Activated CD4-positive, alpha-beta T cell treated with anti-CD3 and anti-CD28 coated beads for 48 hours (primary cell): ENCODE results near the gene LIN7C.

Source experiments
- DNase-seq: peaks from one replicate; pipeline ENCODE4 v3.0.0-alpha.2; 2020

The LIN7C gene

DNA sequence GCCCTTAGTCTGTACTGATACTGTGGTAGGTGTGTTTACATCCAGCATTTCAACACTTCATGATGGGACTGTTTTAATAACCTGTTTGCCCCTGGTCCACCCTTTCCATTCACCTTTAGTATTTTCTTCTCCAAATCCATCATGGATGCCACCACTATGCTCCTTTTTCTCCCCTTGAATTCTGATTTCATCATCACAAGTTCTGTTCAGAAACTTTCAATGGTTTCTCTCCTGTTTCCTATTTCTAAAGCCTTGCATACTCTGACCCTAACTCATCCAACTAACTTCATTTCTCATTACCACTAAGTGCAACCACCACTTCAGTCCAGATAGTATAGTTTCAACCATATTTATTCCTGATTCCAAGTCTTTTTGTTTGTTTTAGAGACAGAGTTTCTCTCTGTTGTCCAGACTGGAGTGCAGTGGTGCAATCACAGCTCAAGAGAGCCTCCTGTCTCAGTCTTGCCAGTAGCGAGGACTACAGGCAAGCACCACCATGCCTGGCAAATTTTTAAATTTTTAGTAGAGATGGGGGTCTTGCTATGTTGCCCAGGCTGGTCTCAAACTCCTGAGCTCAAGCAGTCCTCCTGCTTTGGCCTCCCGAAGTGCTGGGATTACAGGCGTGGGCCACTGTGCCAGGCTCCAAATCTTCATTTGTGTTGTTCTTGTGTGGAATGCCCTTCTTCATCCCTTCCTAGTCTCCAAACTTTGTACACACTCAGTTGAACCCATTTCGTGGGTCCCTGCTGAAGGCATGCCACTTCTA lies 1.2 kb upstream of the LIN7C start:
- no peak for DNase-seq

GRCh38 chr11:27505781-27506180 lies 788 bp downstream of the LIN7C start:
- no peak for DNase-seq

- no peak for DNase-seq
Observed at GRCh38 chr11:27504205-27504604, 2.4 kb downstream of the LIN7C start.

DNA sequence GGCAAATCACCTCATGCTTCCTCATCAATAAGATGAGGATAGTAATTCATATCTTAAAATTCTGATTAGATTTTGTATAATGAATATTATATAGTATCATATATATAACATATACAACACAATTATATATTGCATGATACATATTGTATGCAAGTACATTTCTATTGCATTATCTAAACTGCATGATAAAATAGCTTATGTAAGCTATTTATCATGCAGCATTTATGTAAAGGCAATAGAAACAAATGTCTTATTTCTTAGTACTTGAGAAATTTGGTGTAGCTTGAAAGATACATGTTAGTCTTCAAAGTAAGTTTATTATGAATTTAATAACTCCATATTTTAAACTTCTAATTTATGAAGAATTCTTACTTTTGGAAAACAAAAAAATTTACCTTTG lies 5.5 kb downstream of the LIN7C start:
- no peak for DNase-seq

DNA sequence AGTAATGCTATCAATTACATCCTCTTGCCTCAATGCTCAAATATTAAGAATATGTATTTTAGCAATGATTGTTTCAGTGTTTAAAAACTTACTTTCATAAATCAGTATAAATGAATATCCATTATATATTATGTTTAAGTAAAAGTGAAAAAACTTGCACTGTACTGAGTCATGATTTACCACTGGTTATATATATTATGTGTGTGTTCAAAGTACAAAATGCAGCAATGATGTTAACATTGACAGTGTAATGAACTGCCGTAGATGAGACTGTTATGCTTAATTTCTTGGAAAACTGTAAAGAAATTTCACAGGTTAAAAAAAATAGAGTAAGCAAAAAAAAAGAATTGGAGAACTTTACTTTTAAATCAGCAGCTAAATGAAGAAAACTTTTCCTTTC lies 8.7 kb downstream of the LIN7C start:
- no peak for DNase-seq

GRCh38 chr11:27497284-27497866 lies 9.2 kb downstream of the LIN7C start:
- no peak for DNase-seq

DNA sequence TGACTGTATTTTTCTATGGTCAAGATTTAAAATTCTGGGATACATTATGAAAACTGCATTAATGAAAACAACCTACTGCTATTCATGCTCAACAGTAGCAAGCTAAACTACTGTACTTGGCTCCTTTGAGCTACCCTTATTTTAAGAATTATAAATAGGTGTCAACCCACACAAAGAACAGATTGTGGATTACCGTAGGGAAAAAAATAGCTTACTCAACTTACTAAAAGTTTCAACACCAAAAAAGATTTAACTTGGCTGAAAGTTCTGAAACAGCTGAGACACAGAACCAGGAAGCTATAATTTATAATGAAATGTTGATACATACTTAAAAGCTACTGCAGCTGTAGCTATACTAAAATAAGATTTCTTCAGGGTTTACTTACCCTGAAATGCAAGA lies 10.1 kb downstream of the LIN7C start:
- no peak for DNase-seq

DNA sequence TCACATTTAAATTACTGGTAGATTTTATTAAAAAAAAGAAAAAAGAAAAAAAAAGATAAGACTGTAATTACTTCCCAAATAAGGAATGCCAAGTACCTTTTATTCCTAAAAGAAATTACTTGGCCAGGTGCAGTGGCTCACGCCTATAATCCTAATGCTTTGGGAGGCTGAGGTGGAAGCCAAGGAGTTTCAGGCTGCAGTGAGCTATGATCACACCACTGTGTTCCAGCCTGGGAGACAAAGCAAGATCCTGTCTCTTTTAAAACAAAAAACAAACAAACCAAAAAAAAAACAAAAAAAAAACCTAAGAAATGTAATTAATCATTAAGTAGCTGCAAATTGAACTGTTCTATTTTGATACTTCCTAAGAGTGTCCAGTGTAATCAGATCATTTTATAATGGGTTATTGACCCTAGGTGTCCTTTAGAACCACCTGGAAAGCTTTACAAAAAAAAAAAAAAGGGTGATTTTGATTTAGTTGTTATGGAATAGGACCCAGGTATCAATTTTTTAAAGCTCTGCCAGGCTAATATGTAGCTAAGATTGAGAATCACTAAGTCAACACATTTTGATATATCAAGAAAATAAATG lies 10.8 kb downstream of the LIN7C start:
- no peak for DNase-seq

DNA sequence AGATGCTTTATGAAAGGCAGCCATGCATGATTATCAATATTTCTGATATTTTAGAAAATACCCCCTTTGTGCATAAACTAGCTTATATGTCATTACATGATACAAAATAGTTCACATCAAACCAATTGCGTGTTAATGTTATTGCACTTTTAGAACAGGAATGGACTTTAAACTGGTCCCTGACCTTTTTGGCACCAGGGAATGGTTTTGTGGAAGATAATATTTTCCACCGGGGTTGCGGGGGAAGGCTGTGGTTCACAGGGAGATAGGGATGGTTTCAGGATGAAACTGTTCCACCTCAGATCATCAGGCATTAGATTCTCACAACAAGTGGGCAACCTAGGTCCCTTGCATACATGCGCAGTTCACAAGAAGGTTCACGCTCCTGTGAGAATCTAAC lies 17.5 kb downstream of the LIN7C start:
- DNase-seq: no peak

- no peak for DNase-seq
Observed at GRCh38 chr11:27487706-27488105, 18.9 kb downstream of the LIN7C start.

DNA sequence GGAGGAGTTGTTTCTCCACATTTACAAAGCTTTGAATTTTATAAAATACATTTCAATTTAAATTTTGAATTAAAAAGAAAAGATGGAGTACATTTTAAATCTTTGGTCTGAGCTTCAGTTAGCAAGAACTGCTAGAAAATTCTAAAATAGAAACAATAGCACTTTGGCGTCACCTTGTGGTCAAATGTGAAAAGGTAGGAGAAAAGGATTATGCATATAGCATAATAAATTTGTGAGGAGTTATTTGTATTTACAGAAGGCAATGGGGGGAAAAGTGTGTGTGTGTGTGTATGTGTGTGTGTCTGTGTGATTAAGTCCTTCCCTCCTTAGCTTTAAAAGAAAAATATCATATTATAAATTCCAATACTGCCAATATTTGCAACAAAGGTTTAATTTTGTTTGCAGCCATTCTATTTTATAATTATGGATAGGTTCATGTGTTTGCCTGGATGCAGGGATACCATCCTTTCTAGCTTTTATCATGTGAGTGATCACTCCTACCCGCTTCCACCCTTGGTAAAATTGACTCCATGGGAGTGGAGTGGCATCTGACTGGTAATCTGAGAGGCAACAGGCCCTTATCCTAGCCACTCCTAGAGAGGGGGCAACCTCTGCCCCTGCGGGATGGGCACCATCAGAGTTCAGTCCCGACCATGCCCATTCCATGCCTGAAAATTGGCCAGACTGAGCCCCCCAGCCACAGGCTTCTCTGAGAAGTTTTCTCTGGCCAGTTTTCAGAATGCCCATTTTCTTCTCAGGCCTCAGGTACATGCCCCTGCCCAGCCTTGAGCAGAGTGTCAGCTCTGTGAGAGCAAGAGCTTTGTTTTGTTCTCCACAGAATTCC lies 20.4 kb downstream of the LIN7C start:
- peak; percentile 25 for DNase-seq

GRCh38 chr11:27482793-27483192 lies 23.8 kb downstream of the LIN7C start:
- no peak for DNase-seq

- no peak for DNase-seq
Observed at GRCh38 chr11:27481992-27482391, 24.6 kb downstream of the LIN7C start.

GRCh38 chr11:27477831-27478230 lies 28.7 kb downstream of the LIN7C start:
- no peak for DNase-seq

DNA sequence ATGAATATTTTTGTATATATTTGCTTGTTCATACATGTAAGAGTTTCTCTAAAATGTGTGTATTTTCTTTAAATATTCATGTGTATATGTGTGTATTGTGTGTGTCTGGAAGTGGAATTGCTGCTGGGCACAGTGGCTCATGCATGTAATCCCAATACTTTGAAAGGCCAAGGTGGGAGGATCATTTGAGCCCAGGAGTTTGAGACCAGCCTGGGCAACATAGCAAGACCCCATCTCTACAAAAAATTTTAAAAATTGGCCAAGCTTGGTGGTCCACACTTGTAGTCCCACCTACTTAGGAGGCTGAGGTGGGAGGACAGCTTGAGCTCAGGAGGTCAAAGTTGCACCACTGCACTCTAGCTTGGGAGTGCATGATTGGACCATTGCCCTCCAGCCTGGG lies 29.3 kb downstream of the LIN7C start:
- DNase-seq: no peak

DNA sequence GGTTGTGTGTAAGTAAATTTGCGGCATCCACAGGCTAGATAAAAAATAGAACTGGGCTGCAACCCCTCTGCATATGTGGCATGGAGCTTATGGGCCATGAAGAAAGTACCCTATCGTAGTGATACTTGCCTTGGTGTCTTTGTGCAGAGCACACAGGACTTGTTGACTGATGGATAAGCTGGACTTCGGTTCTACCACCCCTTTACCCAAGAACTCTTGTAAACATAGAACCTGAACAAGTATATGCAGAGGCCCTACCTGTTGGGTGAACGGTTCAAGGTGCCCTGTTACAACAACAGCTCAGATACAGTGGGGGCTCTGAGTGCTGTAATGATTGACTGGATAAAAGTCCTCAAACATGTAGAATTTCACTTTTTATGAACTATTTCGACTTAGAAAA lies 30.9 kb downstream of the LIN7C start:
- no peak for DNase-seq

- DNase-seq: no peak
Observed at GRCh38 chr11:27473017-27473406, 33.6 kb downstream of the LIN7C start.

DNA sequence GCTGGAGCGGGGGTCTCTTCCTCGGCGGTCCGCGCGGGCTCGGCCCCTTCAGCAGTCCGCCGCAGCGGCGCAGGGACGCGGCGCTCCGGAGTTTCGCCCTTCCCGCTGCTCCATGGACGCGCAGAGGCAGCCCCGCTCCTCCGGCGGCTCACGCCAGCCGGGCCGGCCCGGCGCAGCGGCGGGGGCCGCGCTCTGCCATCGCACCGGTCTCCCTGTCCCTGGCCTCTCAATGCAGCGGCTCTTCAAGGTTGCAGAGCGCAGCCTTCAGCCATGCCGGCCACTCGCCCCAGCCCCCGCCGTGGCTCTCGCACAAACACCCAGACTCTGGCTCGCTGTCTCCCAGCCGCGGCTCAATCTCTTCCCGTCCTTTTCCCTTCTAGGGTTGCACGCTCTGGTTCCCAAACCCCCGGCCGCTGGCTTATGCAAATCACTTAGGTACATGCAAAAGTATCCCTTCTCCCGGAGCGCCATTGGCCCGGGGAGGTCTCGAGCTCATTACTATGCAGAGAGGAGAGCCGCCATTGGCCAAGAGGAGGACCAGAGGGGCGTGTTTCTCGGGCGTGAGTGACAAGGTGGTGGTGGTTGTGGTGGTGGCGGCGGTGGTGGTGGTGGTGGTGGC lies 34.1 kb downstream of the LIN7C start, which contains the start of gene LGR4:
Gene LGR4, minus strand, starts transcription at position 393 of the 619 bp plus-strand sequence. CDS start 488 bp downstream, outside the sequence.
- peak; percentile 79 for DNase-seq

DNA sequence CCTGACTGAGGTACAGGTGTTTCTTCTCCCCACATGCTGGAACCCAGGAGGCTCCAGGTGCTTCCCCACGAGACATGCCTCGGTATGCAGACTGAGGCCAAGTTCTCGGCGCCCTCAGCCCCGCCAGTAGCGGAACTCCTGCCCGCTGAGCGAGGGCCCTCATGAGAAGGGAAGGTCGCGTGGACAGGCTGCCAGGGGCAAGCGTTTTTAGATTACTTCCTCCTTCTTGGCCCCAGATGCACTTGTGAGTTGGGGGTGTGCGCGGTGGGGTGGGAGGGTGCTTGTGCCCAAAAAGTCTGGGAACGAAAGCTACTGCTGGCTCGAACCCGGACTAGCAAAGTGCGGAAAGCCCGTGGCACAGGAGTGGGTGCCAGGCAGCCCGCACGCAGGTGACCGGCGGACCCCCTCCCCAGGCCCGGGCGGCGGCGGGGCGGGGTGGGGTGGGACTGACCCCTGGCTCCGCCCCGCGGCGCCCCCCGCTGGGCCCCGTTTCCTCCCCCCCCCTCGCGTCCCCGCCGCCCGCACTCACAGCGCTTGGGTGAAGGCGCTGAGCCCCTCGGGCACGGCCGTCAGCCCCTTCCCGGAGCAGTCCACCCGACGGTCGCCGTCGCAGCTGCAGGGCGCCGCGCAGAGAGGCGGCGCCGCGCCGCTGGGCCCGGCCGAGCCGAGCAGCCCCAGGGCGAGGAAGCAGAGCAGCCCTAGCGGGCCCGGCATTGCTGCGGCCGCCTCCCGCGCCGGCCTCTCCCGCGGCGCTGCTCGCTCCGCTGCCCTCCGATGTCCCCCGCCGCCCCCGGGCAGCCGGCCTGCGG lies 34.8 kb downstream of the LIN7C start:
- peak; percentile 15 for DNase-seq

DNA sequence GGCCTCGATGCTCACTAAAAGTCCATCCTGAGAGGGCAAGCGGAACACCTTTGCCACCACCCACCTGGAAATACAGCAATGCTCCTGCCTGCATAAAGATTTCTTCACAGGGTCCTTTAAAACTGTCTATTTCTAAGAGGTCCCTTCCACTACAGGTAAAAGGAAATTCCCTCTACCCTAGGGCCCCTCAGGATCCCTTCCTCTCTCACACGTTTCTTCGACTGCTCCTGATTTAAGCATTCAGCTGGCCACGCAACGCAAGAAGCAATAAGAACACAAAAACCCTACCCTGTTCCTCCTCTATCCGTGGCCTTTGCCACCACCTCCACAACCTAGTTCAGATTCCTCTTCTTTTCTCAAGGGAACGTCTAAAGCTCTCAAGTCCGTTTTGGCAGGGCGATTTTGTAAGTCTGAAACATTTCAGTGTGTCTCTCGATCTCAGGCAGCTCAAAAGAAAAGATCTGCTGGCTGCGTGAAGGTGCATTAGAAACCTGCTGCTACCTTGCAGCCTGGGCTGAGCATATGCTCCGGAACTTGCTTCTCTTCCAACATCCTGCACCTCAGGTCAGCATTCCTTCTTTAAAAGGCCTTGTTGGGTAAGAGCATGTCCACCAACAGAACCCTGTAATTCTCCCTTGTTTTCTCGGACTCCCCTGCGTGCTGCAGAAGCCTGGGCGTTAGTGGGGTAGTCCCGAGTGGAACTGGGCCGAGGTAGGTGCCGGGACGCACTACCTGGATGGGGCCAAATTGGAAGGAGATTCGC lies 35.6 kb downstream of the LIN7C start:
- no peak for DNase-seq

- no peak for DNase-seq
Observed at GRCh38 chr11:27470166-27470565, 36.4 kb downstream of the LIN7C start.
